SU-DHL-6 (cell line): Measurements from ENCODE around the gene CD151.

Experiments used
- H2AFZ ChIP-seq: fragments of 200-600 bp; sonication (generic); 2 replicates; pipeline ENCODE4 v1.6.1; 2014; ENCODE audit warnings: low read depth, mild to moderate bottlenecking, moderate library complexity, mixed read lengths, antibody characterized with exemption, low read length; ENCODE audit not compliant: severe bottlenecking
- H3F3A ChIP-seq: fragments of 200-600 bp; shearing (Covaris generic); 2 replicates; pipeline ENCODE4 v1.6.0; 2016; ENCODE audit warnings: antibody characterized with exemption, mild to moderate bottlenecking; ENCODE audit not compliant: insufficient read depth
- H3K27ac ChIP-seq: fragments of 200-600 bp; sonication (generic); 2 replicates; pipeline ENCODE4 v1.5.1; 2016; ENCODE audit warnings: low read depth, mild to moderate bottlenecking, low read length, moderate library complexity, mixed read lengths
- H3K27me3 ChIP-seq: fragments of 200-600 bp; sonication (generic), shearing (Covaris generic); 2 replicates; pipeline ENCODE4 v1.6.0; 2014; ENCODE audit warnings: mild to moderate bottlenecking, low read length
- H3K36me3 ChIP-seq: fragments of 200-600 bp; sonication (generic); 2 replicates; pipeline ENCODE4 v1.6.1; 2014; ENCODE audit warnings: mild to moderate bottlenecking, low read length, mixed read lengths
- H3K4me2 ChIP-seq: fragments of 300-600, 200-600 bp; shearing (Covaris generic), sonication (generic); 2 replicates; pipeline ENCODE4 v1.6.0; 2014; ENCODE audit warnings: low read length, low read depth, mild to moderate bottlenecking; ENCODE audit not compliant: poor library complexity, severe bottlenecking
- H3K4me3 ChIP-seq: fragments of 200-600 bp; sonication (generic); 2 replicates; pipeline ENCODE4 v1.5.1; 2014; ENCODE audit warnings: antibody characterized with exemption, low read length, mild to moderate bottlenecking, mixed read lengths; ENCODE audit not compliant: insufficient read depth, poor library complexity, severe bottlenecking
- H3K79me2 ChIP-seq: fragments of 200-600 bp; sonication (generic); 2 replicates; pipeline ENCODE4 v1.6.1; 2014; ENCODE audit warnings: mild to moderate bottlenecking, low read length, moderate library complexity; ENCODE audit not compliant: insufficient read depth
- H3K9ac ChIP-seq: fragments of 200-600 bp; sonication (generic); 2 replicates; pipeline ENCODE4 v1.7.0; 2014; ENCODE audit warnings: mild to moderate bottlenecking, low read length
- H3K9me2 ChIP-seq: fragments of 200-600 bp; sonication (generic); replicated peaks from 2 replicates; pipeline ENCODE4 v1.6.1; 2014; ENCODE audit warnings: low read length; ENCODE audit not compliant: insufficient read depth
- H3K9me3 ChIP-seq: fragments of 200-600 bp; sonication (generic); 2 replicates; pipeline ENCODE4 v1.6.1; 2014; ENCODE audit warnings: low read length, mixed read lengths; ENCODE audit not compliant: insufficient read depth
- H4K20me1 ChIP-seq: fragments of 200-600 bp; sonication (generic); 2 replicates; pipeline ENCODE4 v1.6.1; 2014; ENCODE audit warnings: low read depth, mild to moderate bottlenecking, antibody characterized with exemption, low read length, moderate library complexity, mixed read lengths
- EZH2phosphoT487 ChIP-seq: fragments of 200-600 bp; sonication (generic), shearing (Covaris generic); conservative IDR thresholded peaks from 2 replicates; pipeline ENCODE4 v1.6.1; 2018; ENCODE audit warnings: mild to moderate bottlenecking, antibody characterized with exemption, low read length, moderate library complexity, mixed read lengths
- TF ChIP-seq, protein P1 (sequence below): fragments of 200-600 bp; sonication (generic); IDR thresholded peaks from one replicate; pipeline ENCODE4 v1.5.1; 2017; ENCODE audit warnings: antibody characterized with exemption, mild to moderate bottlenecking, low read length, moderate library complexity; ENCODE audit not compliant: insufficient read depth, poor library complexity, severe bottlenecking

CD151 gene

DNA sequence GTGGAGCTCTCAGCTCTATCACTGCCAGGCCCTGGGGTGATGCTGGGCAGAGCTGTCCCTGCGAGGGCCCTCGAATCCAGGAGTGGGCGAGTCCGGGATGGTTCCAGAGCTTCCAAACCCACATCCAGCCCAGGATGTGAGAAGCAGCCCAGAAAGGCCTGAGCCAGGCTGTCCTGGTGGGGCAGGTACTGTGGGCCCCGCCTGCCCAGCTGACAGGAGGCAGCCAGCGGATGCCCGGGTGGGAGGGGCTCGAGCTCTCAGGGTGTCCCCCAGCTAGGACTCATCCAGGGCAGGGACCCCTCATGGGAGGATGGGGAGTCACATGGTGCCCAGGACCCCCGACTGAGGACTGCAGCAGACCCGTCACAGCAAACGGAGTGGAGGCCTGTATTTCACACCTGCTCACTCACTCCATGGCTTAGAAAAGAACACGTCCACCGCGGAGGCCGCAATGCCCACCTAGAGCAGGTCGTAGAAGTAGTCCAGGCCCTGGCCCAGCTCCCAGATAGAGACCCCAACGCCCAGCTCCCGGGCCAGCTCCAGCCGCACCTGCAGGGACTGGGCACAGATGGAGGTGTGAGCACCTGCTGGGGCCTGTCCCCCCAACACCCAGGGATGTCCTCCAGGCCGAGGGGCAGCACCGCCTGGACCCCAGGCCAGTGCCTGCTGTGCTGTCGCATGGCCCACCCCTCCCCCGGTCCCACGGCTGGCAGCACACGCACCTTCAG lies 36.8 kb downstream of the CD151 start:
- Histone ChIP-seq H3K36me3 (no peaks in the 10 kb centered on the region), H3K27ac (no peak overlapping the region)
- TF ChIP-seq EZH2phosphoT487: no peak
- TF ChIP-seq, protein P1, sequence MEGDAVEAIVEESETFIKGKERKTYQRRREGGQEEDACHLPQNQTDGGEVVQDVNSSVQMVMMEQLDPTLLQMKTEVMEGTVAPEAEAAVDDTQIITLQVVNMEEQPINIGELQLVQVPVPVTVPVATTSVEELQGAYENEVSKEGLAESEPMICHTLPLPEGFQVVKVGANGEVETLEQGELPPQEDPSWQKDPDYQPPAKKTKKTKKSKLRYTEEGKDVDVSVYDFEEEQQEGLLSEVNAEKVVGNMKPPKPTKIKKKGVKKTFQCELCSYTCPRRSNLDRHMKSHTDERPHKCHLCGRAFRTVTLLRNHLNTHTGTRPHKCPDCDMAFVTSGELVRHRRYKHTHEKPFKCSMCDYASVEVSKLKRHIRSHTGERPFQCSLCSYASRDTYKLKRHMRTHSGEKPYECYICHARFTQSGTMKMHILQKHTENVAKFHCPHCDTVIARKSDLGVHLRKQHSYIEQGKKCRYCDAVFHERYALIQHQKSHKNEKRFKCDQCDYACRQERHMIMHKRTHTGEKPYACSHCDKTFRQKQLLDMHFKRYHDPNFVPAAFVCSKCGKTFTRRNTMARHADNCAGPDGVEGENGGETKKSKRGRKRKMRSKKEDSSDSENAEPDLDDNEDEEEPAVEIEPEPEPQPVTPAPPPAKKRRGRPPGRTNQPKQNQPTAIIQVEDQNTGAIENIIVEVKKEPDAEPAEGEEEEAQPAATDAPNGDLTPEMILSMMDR: no peak

DNA sequence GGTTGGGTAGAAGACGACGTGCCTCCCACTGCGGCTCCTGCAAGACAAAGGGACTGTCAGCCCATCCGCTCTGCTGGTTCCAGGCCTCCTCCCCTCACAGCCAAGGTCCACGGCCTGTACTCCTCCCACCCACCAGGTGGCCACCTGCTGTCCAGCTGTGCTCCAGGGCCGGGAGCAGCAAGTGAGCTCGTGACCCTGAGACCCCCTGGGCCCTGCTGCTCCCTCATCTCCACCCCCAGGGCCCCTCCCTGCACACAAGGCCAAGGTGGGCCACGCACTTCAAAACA lies 37.3 kb downstream of the CD151 start:
- H4K20me1 ChIP-seq: no peaks in the 10 kb centered on the region
- H3K9ac ChIP-seq: no peak overlapping the region

More for the DNA sequence above, 36.8 kb downstream of the CD151 start:
- Histone ChIP-seq H3K4me2 (no peak overlapping the region), H3K9me3 (no peaks in the 10 kb centered on the region), H4K20me1 (no peaks in the 10 kb centered on the region), H2AFZ (no peak overlapping the region), H3K9ac (no peak overlapping the region), H3K9me2 (no peaks in the 10 kb centered on the region), H3K4me3 (no peak overlapping the region), H3F3A (no peaks in the 10 kb centered on the region), H3K79me2 (no peaks in the 10 kb centered on the region), H3K27me3 (no peaks in the 10 kb centered on the region)

DNA sequence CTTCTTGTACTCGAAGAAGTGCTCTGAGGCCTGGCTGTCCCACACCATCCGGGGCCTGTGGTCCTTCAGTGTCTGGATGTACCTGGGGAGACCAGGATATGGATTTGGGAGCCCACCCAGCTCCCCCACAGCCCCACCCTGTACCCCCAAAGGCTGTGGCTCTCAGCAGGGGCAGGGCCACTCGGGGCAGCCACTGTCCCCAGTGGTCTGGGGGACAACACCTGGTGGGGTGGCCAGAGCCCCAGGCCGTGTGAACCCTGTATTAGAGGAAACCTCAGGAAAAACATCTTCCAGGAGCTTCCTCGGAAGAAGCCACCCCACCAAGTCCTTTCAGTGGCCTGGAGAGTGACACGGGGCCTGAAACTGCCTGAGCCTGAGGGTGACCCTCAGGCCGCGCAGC lies 37.7 kb downstream of the CD151 start:
- Histone ChIP-seq H3K36me3 (no peaks in the 10 kb centered on the region), H3K79me2 (no peaks in the 10 kb centered on the region), H3K9me2 (no peaks in the 10 kb centered on the region), H2AFZ (no peak overlapping the region), H3K27ac (no peak overlapping the region), H3K4me3 (no peak overlapping the region), H3K4me2 (no peak overlapping the region), H3K27me3 (no peaks in the 10 kb centered on the region), H3K9me3 (no peaks in the 10 kb centered on the region), H3K9ac (no peak overlapping the region), H3F3A (no peaks in the 10 kb centered on the region), H4K20me1 (no peaks in the 10 kb centered on the region)
- TF ChIP-seq, protein P1: no peak
- TF ChIP-seq EZH2phosphoT487: no peak

More for the DNA sequence above, 37.3 kb downstream of the CD151 start:
- Histone ChIP-seq H3K36me3 (no peaks in the 10 kb centered on the region), H3K4me2 (no peak overlapping the region), H3F3A (no peaks in the 10 kb centered on the region), H2AFZ (no peak overlapping the region), H3K4me3 (no peak overlapping the region), H3K9me2 (no peaks in the 10 kb centered on the region), H3K9me3 (no peaks in the 10 kb centered on the region), H3K27me3 (no peaks in the 10 kb centered on the region), H3K27ac (no peak overlapping the region), H3K79me2 (no peaks in the 10 kb centered on the region)
- TF ChIP-seq, protein P1: no peak
- TF ChIP-seq EZH2phosphoT487: no peak
